ENCODE measurements around the gene GBX2.

DNA sequence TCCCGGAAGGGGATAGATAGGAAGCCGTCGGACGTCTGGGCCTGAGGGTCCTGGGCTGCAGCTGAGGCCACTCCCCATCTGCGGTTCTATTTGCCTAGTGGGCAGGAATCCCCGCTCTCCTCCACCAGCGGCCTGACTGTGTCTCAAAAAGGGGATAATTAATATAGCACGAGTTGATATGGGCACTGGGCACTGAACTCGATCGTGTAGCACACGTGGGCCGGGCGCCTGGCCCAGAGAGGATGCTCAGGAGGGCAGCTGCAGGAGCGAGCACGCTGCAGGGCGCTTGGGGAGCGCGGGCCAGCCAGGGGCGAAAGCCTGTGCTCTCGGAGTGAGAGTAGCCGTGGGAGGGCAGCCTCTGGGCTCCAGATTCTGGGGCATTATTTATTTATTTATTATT, 8.8 kb upstream of the GBX2 start:
- TF ChIP-seq POLR2AphosphoS5 (IDR thresholded peaks at IDR 0.05; ENCODE audit: low read depth, low read length) (no peak), SIN3A (IDR thresholded peaks at IDR 0.05; ENCODE audit: borderline replicate concordance, insufficient read depth, low read length) (no peak)
- TF ChIP-seq, protein P1, sequence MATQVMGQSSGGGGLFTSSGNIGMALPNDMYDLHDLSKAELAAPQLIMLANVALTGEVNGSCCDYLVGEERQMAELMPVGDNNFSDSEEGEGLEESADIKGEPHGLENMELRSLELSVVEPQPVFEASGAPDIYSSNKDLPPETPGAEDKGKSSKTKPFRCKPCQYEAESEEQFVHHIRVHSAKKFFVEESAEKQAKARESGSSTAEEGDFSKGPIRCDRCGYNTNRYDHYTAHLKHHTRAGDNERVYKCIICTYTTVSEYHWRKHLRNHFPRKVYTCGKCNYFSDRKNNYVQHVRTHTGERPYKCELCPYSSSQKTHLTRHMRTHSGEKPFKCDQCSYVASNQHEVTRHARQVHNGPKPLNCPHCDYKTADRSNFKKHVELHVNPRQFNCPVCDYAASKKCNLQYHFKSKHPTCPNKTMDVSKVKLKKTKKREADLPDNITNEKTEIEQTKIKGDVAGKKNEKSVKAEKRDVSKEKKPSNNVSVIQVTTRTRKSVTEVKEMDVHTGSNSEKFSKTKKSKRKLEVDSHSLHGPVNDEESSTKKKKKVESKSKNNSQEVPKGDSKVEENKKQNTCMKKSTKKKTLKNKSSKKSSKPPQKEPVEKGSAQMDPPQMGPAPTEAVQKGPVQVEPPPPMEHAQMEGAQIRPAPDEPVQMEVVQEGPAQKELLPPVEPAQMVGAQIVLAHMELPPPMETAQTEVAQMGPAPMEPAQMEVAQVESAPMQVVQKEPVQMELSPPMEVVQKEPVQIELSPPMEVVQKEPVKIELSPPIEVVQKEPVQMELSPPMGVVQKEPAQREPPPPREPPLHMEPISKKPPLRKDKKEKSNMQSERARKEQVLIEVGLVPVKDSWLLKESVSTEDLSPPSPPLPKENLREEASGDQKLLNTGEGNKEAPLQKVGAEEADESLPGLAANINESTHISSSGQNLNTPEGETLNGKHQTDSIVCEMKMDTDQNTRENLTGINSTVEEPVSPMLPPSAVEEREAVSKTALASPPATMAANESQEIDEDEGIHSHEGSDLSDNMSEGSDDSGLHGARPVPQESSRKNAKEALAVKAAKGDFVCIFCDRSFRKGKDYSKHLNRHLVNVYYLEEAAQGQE (IDR thresholded peaks at IDR 0.05; ENCODE audit: insufficient read depth in 1 of 2, low read depth in 2 of 2, low read length in 2 of 2), result no peak

Measured in PFSK-1 (cell line).